SKM-1 treated with dmso at 0.1 percent for 144 hours (cell line): Measurements from ENCODE around the gene TMEM168.

ENCODE experiments used
- DNase-seq: peaks from one replicate; lab custom pipeline; 2025; ENCODE audit not compliant: unreplicated experiment; lab: John Stamatoyannopoulos, UW

TMEM168 gene

DNA sequence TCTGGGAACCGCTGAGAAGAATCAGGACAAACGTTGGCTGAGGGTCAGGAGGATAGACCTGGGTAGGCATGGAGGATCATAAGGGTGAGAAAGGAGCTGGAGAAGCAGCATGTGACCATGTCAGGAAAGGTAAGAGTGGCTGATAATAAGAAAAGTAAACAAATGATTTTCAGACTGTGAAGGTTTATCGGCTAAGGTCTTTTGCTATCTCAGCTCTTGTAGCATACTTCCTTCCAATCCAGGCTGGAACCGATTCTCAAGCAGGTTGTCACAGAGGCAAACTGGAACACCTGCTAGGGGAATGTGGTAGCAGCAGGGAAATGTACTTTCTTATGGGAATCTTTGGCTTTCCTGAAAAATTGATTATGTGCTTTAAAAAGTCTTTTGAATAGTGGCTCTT, 74.7 kb downstream of the TMEM168 start:
- no peak for DNase-seq

DNA sequence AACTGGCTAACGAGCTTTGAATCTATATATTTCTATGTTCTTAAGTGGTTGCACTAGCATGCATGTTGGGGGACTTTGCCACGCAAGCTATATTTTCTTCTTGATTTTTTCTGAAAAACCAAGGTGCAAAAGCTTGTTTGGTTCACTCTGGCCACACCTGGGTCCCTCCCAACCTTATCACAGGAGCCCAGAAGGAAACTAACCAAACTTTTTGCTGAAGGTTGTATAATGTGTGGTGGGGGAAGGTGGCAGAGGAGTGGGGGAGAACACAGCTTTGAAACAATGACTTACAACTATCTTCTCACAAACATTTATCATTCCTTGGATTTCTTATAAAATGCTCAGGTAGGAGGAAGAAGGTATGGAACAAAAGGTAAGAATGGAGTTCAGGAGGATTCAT, 75.3 kb downstream of the TMEM168 start:
- DNase-seq = no peak
